GOT3 (cell line): ENCODE results near the gene KSR2.

Source experiments
- DNase-seq: peaks from one replicate; lab custom pipeline; 2025; ENCODE audit warnings: mixed read lengths; lab: John Stamatoyannopoulos, UW

The KSR2 gene

GRCh38 chr12:117528538-117528937, 440.3 kb downstream of the KSR2 start:
- DNase-seq, result no peak

GRCh38 chr12:117527479-117527855, 441.3 kb downstream of the KSR2 start:
- DNase-seq, result no peak

- DNase-seq, result no peak
Measured at GRCh38 chr12:117526757-117527478, 441.9 kb downstream of the KSR2 start.

GRCh38 chr12:117525766-117526165, 443.0 kb downstream of the KSR2 start:
- DNase-seq, result no peak

- DNase-seq, result no peak
Measured at GRCh38 chr12:117524806-117525205, 444.0 kb downstream of the KSR2 start.

GRCh38 chr12:117523971-117524370, 444.8 kb downstream of the KSR2 start:
- no peak for DNase-seq

- DNase-seq, result no peak
Measured at GRCh38 chr12:117522559-117522958, 446.2 kb downstream of the KSR2 start.

- no peak for DNase-seq
Measured at GRCh38 chr12:117521867-117522266, 446.9 kb downstream of the KSR2 start.

GRCh38 chr12:117521346-117521745, 447.4 kb downstream of the KSR2 start:
- DNase-seq, result no peak

- no peak for DNase-seq
Measured at GRCh38 chr12:117518594-117519270, 450.1 kb downstream of the KSR2 start.

GRCh38 chr12:117517219-117517739, 451.5 kb downstream of the KSR2 start:
- DNase-seq, result no peak

- no peak for DNase-seq
Measured at GRCh38 chr12:117516034-117516433, 452.8 kb downstream of the KSR2 start.

- no peak for DNase-seq
Measured at GRCh38 chr12:117514016-117514415, 454.8 kb downstream of the KSR2 start.

GRCh38 chr12:117513353-117513752, 455.4 kb downstream of the KSR2 start:
- DNase-seq, result no peak

GRCh38 chr12:117508468-117508867, 460.3 kb downstream of the KSR2 start:
- DNase-seq, result no peak

GRCh38 chr12:117507548-117507947, 461.2 kb downstream of the KSR2 start:
- DNase-seq, result no peak

- DNase-seq, result no peak
Measured at GRCh38 chr12:117506333-117506732, 462.5 kb downstream of the KSR2 start.

- DNase-seq, result no peak
Measured at GRCh38 chr12:117502633-117503032, 466.2 kb downstream of the KSR2 start.

GRCh38 chr12:117502233-117502632, 466.6 kb downstream of the KSR2 start:
- DNase-seq, result no peak

- no peak for DNase-seq
Measured at GRCh38 chr12:117501076-117501869, 467.5 kb downstream of the KSR2 start.

GRCh38 chr12:117499759-117500485, 468.9 kb downstream of the KSR2 start:
- no peak for DNase-seq

- no peak for DNase-seq
Measured at GRCh38 chr12:117498880-117499279, 469.9 kb downstream of the KSR2 start.
